ENCODE measurements around the gene ERBB2. TPM values are rescaled to one million over a fixed set of nuclear protein-coding genes. Genes with fewer than 3 reads are reported as not detected.
"Not testable (repeated sequence)": the region's sequence is repeated elsewhere in the genome, so short reads cannot be mapped to it uniquely, and the experiment has no call there.

ERBB2 gene
- total RNA-seq, 2 experiments from 2014 or later, result 2.4 to 4.6 TPM

GRCh38 chr17:39696731-39697130 lies 3.1 kb upstream of the ERBB2 start:
- Histone ChIP-seq H3K27me3 (ENCODE audit: control insufficient read depth in 1 of 2, insufficient read depth in 2 of 2, low read length in 2 of 2) (peaks cover 24 to 31% of the 10 kb centered on the region in 2 experiments), H3K4me3 (ENCODE audit: low read length) (no peak overlapping the region), H3K27ac (ENCODE audit: low read depth in 1 of 2, low read length in 2 of 2) (no peak overlapping the region), H3K36me3 (ENCODE audit: insufficient read depth, low read length) (peaks cover 2% of the 10 kb centered on the region), H3K9me3 (ENCODE audit: control insufficient read depth in 1 of 2, insufficient read depth in 1 of 2, low read length in 2 of 2) (peaks cover 0 to 5% of the 10 kb centered on the region in 2 experiments), H3K4me1 (ENCODE audit: insufficient read depth, low read length) (peaks cover 9% of the 10 kb centered on the region)
- Mint-ChIP-seq H3K27me3 (peaks cover 33% of the 10 kb centered on the region), H3K4me1 (ENCODE audit: low read depth) (peaks cover 6% of the 10 kb centered on the region), H3K9me3 (no peaks in the 10 kb centered on the region), H3K27ac (no peak overlapping the region), H3K36me3 (ENCODE audit: low read depth) (peaks cover 7% of the 10 kb centered on the region), H3K4me3 (no peak overlapping the region)
- intact Hi-C loops (cut with DNase I, micrococcal nuclease), result no loop called here
- ATAC-seq (ENCODE audit: poor library complexity), result no peak
- DNase-seq, result peak in 1 of 14 experiments; percentile 2
- TF ChIP-seq, protein P1, sequence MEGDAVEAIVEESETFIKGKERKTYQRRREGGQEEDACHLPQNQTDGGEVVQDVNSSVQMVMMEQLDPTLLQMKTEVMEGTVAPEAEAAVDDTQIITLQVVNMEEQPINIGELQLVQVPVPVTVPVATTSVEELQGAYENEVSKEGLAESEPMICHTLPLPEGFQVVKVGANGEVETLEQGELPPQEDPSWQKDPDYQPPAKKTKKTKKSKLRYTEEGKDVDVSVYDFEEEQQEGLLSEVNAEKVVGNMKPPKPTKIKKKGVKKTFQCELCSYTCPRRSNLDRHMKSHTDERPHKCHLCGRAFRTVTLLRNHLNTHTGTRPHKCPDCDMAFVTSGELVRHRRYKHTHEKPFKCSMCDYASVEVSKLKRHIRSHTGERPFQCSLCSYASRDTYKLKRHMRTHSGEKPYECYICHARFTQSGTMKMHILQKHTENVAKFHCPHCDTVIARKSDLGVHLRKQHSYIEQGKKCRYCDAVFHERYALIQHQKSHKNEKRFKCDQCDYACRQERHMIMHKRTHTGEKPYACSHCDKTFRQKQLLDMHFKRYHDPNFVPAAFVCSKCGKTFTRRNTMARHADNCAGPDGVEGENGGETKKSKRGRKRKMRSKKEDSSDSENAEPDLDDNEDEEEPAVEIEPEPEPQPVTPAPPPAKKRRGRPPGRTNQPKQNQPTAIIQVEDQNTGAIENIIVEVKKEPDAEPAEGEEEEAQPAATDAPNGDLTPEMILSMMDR (IDR thresholded peaks at IDR 0.05), result no peak
- ChIA-PET POLR2A (no interaction called here), CTCF (interaction anchor here (1.2 to 1.3 kb wide), 2 partner anchors 43 to 75 kb away, joined by 3 to 4 read pairs; no protein-coding TSS in a partner anchor)

DNA sequence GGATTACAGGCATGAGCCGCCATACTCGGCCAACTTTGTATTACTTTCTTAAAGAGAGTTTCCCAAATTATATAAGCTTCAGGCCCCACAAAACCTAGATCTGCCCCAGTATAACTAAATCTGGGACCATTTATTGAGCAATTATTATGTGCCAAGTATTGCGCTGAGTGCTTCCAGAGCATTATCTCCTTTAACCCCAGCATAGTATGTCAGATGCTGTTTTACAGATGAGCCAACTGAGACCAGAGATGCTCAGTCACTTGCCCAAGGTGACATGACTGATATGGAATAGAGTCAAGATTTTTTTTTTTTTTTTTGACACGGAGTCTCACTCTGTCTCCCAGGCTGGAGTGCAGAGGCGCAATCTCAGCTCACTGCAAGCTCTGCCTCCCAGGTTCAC lies 1.9 kb upstream of the ERBB2 start:
- CTCF ChIA-PET, result interaction anchor here (1.3 kb wide), 1 partner anchor 76 kb away, joined by 3 read pairs; no protein-coding TSS in a partner anchor
- Mint-ChIP-seq H3K4me1 (ENCODE audit: low read depth) (peaks cover 6% of the 10 kb centered on the region), H3K27me3 (peaks cover 34% of the 10 kb centered on the region), H3K4me3 (no peak overlapping the region), H3K9me3 (no peaks in the 10 kb centered on the region), H3K36me3 (ENCODE audit: low read depth) (peaks cover 7% of the 10 kb centered on the region), H3K27ac (no peak overlapping the region)
- POLR2A ChIA-PET, result no interaction called here
- Histone ChIP-seq H3K27ac (ENCODE audit: low read depth in 1 of 2, low read length in 2 of 2) (no peak overlapping the region), H3K4me3 (ENCODE audit: low read length) (no peak overlapping the region), H3K36me3 (ENCODE audit: insufficient read depth, low read length) (peaks cover 2% of the 10 kb centered on the region), H3K4me1 (ENCODE audit: insufficient read depth, low read length) (peaks cover 9% of the 10 kb centered on the region), H3K27me3 (ENCODE audit: control insufficient read depth in 1 of 2, insufficient read depth in 2 of 2, low read length in 2 of 2) (peaks cover 24 to 33% of the 10 kb centered on the region in 2 experiments), H3K9me3 (ENCODE audit: control insufficient read depth in 1 of 2, insufficient read depth in 1 of 2, low read length in 2 of 2) (peaks cover 0 to 5% of the 10 kb centered on the region in 2 experiments)
- intact Hi-C loops (cut with DNase I, micrococcal nuclease), result no loop called here
- no peak for DNase-seq
- ATAC-seq (ENCODE audit: poor library complexity), result no peak
- TF ChIP-seq, protein P1 (IDR thresholded peaks at IDR 0.05), result no peak

DNA sequence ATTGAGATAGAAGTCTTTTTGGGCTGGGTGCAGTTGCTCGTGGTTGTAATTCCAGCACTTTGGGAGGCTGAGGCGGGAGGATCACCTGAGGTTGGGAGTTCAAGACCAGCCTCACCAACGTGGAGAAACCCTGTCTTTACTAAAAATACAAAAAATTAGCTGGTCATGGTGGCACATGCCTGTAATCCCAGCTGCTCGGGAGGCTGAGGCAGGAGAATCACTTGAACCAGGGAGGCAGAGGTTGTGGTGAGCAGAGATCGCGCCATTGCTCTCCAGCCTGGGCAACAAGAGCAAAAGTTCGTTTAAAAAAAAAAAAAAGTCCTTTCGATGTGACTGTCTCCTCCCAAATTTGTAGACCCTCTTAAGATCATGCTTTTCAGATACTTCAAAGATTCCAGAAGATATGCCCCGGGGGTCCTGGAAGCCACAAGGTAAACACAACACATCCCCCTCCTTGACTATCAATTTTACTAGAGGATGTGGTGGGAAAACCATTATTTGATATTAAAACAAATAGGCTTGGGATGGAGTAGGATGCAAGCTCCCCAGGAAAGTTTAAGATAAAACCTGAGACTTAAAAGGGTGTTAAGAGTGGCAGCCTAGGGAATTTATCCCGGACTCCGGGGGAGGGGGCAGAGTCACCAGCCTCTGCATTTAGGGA lies 577 bp upstream of the ERBB2 start:
- peaks cover 34% of the 10 kb centered on the region for H3K27me3 Mint-ChIP-seq
- peaks cover 24 to 33% of the 10 kb centered on the region in 2 experiments for H3K27me3 ChIP-seq (ENCODE audit: control insufficient read depth in 1 of 2, insufficient read depth in 2 of 2, low read length in 2 of 2)
- intact Hi-C loops (cut with DNase I, micrococcal nuclease), result not testable (repeated sequence)

More for the DNA sequence above, 577 bp upstream of the ERBB2 start:
- H3K36me3 ChIP-seq (ENCODE audit: insufficient read depth, low read length); H3K36me3 Mint-ChIP-seq (ENCODE audit: low read depth); H3K4me1 Mint-ChIP-seq (ENCODE audit: low read depth); H3K4me1 ChIP-seq (ENCODE audit: insufficient read depth, low read length); H3K4me3 ChIP-seq (ENCODE audit: low read length); CTCF ChIA-PET; H3K9me3 ChIP-seq (ENCODE audit: control insufficient read depth in 1 of 2, insufficient read depth in 1 of 2, low read length in 2 of 2); H3K27ac ChIP-seq (ENCODE audit: low read depth in 1 of 2, low read length in 2 of 2); H3K9me3 Mint-ChIP-seq; DNase-seq; ATAC-seq (ENCODE audit: poor library complexity); H3K27ac Mint-ChIP-seq: not testable (repeated sequence)
- POLR2A ChIA-PET, result interaction anchor here (1.0 kb wide), 1 partner anchor 26 kb away, joined by 3 read pairs; no protein-coding TSS in a partner anchor
- H3K4me3 Mint-ChIP-seq, result peak overlapping the region; percentile 4

Data from CD4-positive, alpha-beta T cell (primary cell).